Spleen (tissue), 11 donors: ENCODE results near the gene C1orf159. TPM values are rescaled to one million over a fixed set of nuclear protein-coding genes. Genes with fewer than 3 reads are reported as not detected.

Source experiments
- DNase-seq: peaks from one replicate; pipeline ENCODE4 v3.0.0-alpha.2; 2020
- H3K27ac ChIP-seq, 8 donors: fragments of 200-600 bp; sonication (generic) in 7 of 8; 1 replicate in 4 of 8; 2 replicates in 4 of 8; pipeline versions ENCODE4 v1.5.0 to v1.8.0; 2016 to 2021; ENCODE audit warnings: inconsistent platforms in 4 of 8, mild to moderate bottlenecking in 4 of 8, moderate library complexity in 1 of 8
- H3K27me3 ChIP-seq, 7 donors: fragments of 200-600 bp; sonication (generic) in 6 of 7; replicated peaks in 1 of 7; 1 replicate in 4 of 7; 2 replicates in 3 of 7; pipeline versions ENCODE4 v1.5.0 to v1.8.0; 2016 to 2021; ENCODE audit warnings: inconsistent platforms in 3 of 7, mild to moderate bottlenecking in 1 of 7
- H3K36me3 ChIP-seq, 6 donors: fragments of 200-600 bp; sonication (generic) in 5 of 6; 1 replicate in 4 of 6; 2 replicates in 2 of 6; pipeline versions ENCODE4 v1.5.0 to v1.8.0; 2016 to 2021; ENCODE audit warnings: inconsistent platforms in 2 of 6
- H3K4me1 ChIP-seq, 6 donors: fragments of 200-600 bp; sonication (generic) in 5 of 6; 1 replicate in 3 of 6; 2 replicates in 3 of 6; pipeline versions ENCODE4 v1.5.0 to v1.8.0; 2016 to 2021; ENCODE audit warnings: inconsistent platforms in 3 of 6
- H3K4me3 ChIP-seq, 8 donors: fragments of 200-600 bp; sonication (generic) in 7 of 8; 1 replicate in 4 of 8; 2 replicates in 4 of 8; pipeline versions ENCODE4 v1.5.0 to v1.8.0; 2016 to 2021; ENCODE audit warnings: inconsistent platforms in 4 of 8, mild to moderate bottlenecking in 4 of 8, moderate library complexity in 2 of 8
- H3K9me3 ChIP-seq, 8 donors: fragments of 200-600 bp; sonication (generic) in 7 of 8; 1 replicate in 4 of 8; 2 replicates in 4 of 8; pipeline versions ENCODE4 v1.5.0 to v1.8.0; 2016 to 2021; ENCODE audit warnings: inconsistent platforms in 4 of 8
- POLR2A ChIP-seq, 3 donors: fragments of 450-650 bp; IDR thresholded peaks; one replicate each; pipeline ENCODE4 v1.5.1; 2017; ENCODE audit warnings: antibody characterized with exemption in 3 of 3, mild to moderate bottlenecking in 1 of 3
- POLR2AphosphoS5 ChIP-seq, 3 donors: sonication (generic); formaldehyde crosslinking; IDR thresholded peaks; one replicate each; pipeline ENCODE4 v1.5.1; 2017; ENCODE audit warnings: antibody characterized with exemption in 3 of 3
- WGBS, 5 donors: extraction: QIAGEN DNeasy Blood & Tissue Kit in 3 of 5; methylation state at CpG; one replicate each; pipeline versions ENCODE4 v1.1.5 to v1.1.7; 2013 to 2018; 5-methylcytosine and 5-hydroxymethylcytosine counted together
- intact Hi-C: fragments of 100-400 bp; cut with DNase I; formaldehyde crosslinking; loops from one replicate; pipeline ENCODE4 v1.15.0; 2023; ENCODE audit warnings: low total_unique reads
- polyA plus RNA-seq, 3 donors: library from polyadenylated mRNA; stranded (reverse); fragments of 200-250 nt; gene quantifications; one replicate each; pipeline ENCODE4 v1.2.1, GENCODE V29; 2013
- total RNA-seq, 7 donors: library from RNA; depleted of rRNA in 3 of 7; stranded (reverse); fragments of >200 nt in 3 of 7; fragmentation: NEBNext Ultra II Directional in 4 of 7; extraction: Animal tissue kit (Norgen Biotek cat#: 25700) in 4 of 7; gene quantifications; one replicate each; pipeline versions ENCODE4 v1.1.0 to v1.2.1, GENCODE V29; 2016 to 2021
- TF ChIP-seq, protein P1 (sequence below), 11 experiments: fragments of 200-600 bp in 7 of 11; fragments of 450-650 bp in 4 of 11; sonication (generic) in 4 of 11; IDR thresholded peaks in 8 of 11; conservative IDR thresholded peaks in 3 of 11; 1 replicate in 7 of 11; 2 replicates in 4 of 11; pipeline versions ENCODE4 v1.4.0 to v1.8.0; 2016 to 2021; ENCODE audit warnings: antibody characterized with exemption in 11 of 11, inconsistent platforms in 4 of 11, mild to moderate bottlenecking in 1 of 11
- donor health status: healthy with polysubstance abuse.
- donor health status: DM: no; HTN: no; CAD: no; lungs with moderate emphysema.
- donor health status: DM: no; HTN: no; CAD: no.
- donor health status: Bipolar disorder and iron deficiency.
- donor health status: healthy.
- donor health status: DM: no; HTN: no; CAD: no.
- donor health status: DM: yes; HTN: yes; CAD: no.

Gene C1orf159
- total and polyA plus RNA-seq, 10 donors, result 8.5 to 25.7 (median 18.8) TPM

DNA sequence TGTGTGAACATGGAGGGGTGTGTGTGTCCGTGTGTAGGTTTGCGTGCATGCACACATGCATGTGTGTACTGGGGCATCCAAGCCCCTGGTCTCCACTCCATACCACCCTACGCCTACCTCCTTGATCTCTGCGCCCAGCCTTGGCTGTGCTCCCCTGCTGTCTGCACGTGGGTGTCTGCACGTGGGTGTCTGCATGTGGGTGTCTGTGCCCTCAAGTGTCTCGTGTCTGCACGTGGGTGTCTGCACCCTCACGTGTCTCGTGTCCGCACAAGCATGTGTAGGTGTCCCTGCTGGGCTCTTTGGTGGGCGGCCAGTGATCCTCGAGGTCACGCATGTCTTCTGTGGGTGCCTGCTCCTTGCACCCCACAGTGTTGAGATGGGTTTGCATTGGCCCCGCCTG lies 62.9 kb downstream of the C1orf159 start:
- peaks cover 0 to 20% (median 0%) of the 10 kb centered on the region in 6 donors for H3K36me3 ChIP-seq
- H3K27ac ChIP-seq, result no peak overlapping the region
- intact Hi-C loops, result no loop called here
- H3K9me3 ChIP-seq, result no peaks in the 10 kb centered on the region
- peaks cover 0 to 2% (median under 1%) of the 10 kb centered on the region in 6 donors for H3K4me1 ChIP-seq
- WGBS, 5 donors, result 83 to 94% (median 90%) methylated on average over 9 to 15 of the region's 15 CpGs
- H3K27me3 ChIP-seq, result peaks cover 0 to 15% (median 11%) of the 10 kb centered on the region in 7 donors
- TF ChIP-seq POLR2A (IDR thresholded peaks at IDR 0.05) (no peak), POLR2AphosphoS5 (IDR thresholded peaks at IDR 0.05) (no peak)
- TF ChIP-seq, protein P1, sequence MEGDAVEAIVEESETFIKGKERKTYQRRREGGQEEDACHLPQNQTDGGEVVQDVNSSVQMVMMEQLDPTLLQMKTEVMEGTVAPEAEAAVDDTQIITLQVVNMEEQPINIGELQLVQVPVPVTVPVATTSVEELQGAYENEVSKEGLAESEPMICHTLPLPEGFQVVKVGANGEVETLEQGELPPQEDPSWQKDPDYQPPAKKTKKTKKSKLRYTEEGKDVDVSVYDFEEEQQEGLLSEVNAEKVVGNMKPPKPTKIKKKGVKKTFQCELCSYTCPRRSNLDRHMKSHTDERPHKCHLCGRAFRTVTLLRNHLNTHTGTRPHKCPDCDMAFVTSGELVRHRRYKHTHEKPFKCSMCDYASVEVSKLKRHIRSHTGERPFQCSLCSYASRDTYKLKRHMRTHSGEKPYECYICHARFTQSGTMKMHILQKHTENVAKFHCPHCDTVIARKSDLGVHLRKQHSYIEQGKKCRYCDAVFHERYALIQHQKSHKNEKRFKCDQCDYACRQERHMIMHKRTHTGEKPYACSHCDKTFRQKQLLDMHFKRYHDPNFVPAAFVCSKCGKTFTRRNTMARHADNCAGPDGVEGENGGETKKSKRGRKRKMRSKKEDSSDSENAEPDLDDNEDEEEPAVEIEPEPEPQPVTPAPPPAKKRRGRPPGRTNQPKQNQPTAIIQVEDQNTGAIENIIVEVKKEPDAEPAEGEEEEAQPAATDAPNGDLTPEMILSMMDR (IDR thresholded peaks at IDR 0.05 in 8 of 11, conservative IDR thresholded peaks at IDR 0.05 in 3 of 11), result no peak
- DNase-seq, result no peak
- H3K4me3 ChIP-seq, result no peak overlapping the region

DNA sequence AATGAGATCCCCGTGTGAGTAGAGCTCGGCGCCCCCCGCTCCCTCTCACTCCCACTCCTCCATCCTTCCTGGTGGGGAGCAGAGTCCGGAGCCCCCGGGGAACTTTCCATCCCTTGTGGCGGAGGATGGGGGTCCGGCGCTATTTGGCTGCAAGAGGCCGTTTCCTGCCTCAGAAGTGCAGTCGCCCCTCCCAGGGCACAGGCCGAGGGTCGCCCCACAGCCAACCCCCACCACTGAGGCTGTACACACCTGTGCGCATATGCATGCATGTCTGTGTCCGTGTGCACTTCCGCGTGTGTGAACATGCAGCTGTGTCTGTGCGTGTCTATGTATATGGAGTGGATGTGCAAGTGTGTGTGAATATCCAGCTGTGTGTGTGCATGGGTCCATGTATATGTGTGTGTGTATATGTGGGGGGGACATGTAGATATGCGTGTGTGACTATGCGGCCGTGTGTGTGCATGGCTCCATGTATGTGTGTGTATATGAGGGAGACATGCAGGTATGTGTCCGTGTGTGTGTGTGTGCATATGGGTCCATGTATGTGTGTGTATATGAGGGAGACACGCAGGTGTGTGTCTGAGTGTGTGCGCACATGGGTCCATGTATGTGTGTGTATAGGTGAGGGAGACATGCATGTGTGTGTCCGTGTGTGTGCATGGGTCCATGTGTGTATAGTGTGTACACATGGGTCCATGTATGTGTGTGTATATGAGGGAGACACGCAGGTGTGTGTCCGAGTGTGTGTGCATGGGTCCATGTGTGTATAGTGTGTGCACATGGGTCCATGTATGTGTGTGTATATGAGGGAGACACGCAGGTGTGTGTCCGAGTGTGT lies 63.7 kb downstream of the C1orf159 start:
- Histone ChIP-seq H3K9me3 (no peaks in the 10 kb centered on the region), H3K36me3 (peaks cover 0 to 28% (median 1%) of the 10 kb centered on the region in 6 donors)
- WGBS, 5 donors, result 92 to 96% (median 95%) methylated on average over 29 of the region's 29 CpGs

DNA sequence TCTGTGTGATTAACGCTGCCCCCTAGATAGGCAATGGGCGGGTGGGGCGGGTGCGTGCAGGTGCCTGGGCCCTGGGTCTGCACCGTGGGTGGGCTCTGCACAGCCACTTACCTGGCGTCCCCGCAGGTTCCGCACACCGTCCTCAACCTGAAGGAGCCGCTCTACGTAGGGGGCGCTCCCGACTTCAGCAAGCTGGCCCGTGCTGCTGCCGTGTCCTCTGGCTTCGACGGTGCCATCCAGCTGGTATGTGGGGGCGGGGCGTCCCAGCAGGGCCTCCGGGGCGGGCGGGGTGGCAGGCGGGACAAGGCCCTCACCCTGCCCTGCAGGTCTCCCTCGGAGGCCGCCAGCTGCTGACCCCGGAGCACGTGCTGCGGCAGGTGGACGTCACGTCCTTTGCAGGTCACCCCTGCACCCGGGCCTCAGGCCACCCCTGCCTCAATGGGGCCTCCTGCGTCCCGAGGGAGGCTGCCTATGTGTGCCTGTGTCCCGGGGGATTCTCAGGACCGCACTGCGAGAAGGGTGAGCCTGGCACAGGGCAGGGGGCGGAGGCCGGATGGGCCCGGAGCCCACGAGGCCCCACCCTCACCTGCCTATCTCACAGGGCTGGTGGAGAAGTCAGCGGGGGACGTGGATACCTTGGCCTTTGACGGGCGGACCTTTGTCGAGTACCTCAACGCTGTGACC lies 64.6 kb downstream of the C1orf159 start:
- DNase-seq, result no peak
- H3K36me3 ChIP-seq, result peaks cover 0 to 37% (median 3%) of the 10 kb centered on the region in 6 donors
- no peaks in the 10 kb centered on the region for H3K9me3 ChIP-seq
- no peaks in the 10 kb centered on the region for H3K4me1 ChIP-seq
- intact Hi-C loops, result no loop called here
- H3K27ac ChIP-seq, result no peak overlapping the region
- 87 to 95% (median 93%) methylated on average over 34 to 46 of the region's 46 CpGs for WGBS, 5 donors
- no peak for TF ChIP-seq POLR2AphosphoS5 (IDR thresholded peaks at IDR 0.05)
- TF ChIP-seq POLR2A (IDR thresholded peaks at IDR 0.05), result no peak
- TF ChIP-seq, protein P1 (IDR thresholded peaks at IDR 0.05 in 8 of 11, conservative IDR thresholded peaks at IDR 0.05 in 3 of 11), result no peak
- no peaks in the 10 kb centered on the region for H3K27me3 ChIP-seq
- no peak overlapping the region for H3K4me3 ChIP-seq

More for the DNA sequence above, 63.7 kb downstream of the C1orf159 start:
- no peak for DNase-seq
- no peaks in the 10 kb centered on the region for H3K4me1 ChIP-seq
- H3K27ac ChIP-seq, result no peak overlapping the region
- TF ChIP-seq, protein P1 (IDR thresholded peaks at IDR 0.05 in 8 of 11, conservative IDR thresholded peaks at IDR 0.05 in 3 of 11), result no peak
- no peak for TF ChIP-seq POLR2AphosphoS5 (IDR thresholded peaks at IDR 0.05)
- intact Hi-C loops, result no loop called here
- no peak overlapping the region for H3K4me3 ChIP-seq
- H3K27me3 ChIP-seq, result peaks cover 0 to 7% (median 3%) of the 10 kb centered on the region in 7 donors

DNA sequence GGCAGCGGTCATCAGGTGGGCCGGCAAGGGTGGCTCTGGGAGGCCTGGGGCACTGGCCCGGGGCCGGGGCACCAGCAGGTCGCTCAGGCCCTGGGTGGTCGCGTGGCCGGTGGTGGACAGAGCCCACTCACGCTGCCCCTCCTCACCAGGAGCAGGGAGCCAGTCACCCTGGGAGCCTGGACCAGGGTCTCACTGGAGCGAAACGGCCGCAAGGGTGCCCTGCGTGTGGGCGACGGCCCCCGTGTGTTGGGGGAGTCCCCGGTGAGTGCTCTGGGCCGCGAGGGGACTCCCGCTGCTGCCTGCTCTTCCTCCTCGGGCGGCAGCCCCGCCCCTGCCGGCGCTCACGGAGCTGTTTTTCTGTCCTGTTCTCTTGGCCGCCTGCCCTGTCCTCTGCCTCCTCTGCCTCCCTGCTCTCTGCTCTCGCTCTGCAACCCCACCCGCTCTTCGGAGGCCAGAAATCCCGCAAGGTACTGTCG lies 65.3 kb downstream of the C1orf159 start:
- H3K4me1 ChIP-seq, result no peaks in the 10 kb centered on the region
- no peak for DNase-seq
- TF ChIP-seq, protein P1 (IDR thresholded peaks at IDR 0.05 in 8 of 11, conservative IDR thresholded peaks at IDR 0.05 in 3 of 11), result no peak
- no peak for TF ChIP-seq POLR2A (IDR thresholded peaks at IDR 0.05)
- TF ChIP-seq POLR2AphosphoS5 (IDR thresholded peaks at IDR 0.05), result no peak
- no peak overlapping the region for H3K27ac ChIP-seq
- peaks cover 0 to 44% (median 3%) of the 10 kb centered on the region in 6 donors for H3K36me3 ChIP-seq
- 81 to 93% (median 87%) methylated on average over 21 to 32 of the region's 32 CpGs for WGBS, 5 donors
- H3K4me3 ChIP-seq, result no peak overlapping the region
- no peaks in the 10 kb centered on the region for H3K27me3 ChIP-seq
- H3K9me3 ChIP-seq, result no peaks in the 10 kb centered on the region
- intact Hi-C loops, result no loop called here
